WTC11 (cell line): ENCODE results near the gene DNASE2B.

Source experiments
- ESRRA ChIP-seq: sonication (generic); formaldehyde crosslinking; IDR thresholded peaks from 2 replicates; pipeline ENCODE4 v1.8.1; 2022; ENCODE audit warnings: mild to moderate bottlenecking, missing genetic modification reagents, borderline replicate concordance
- ETV6 ChIP-seq: sonication (generic); formaldehyde crosslinking; IDR thresholded peaks from 2 replicates; pipeline ENCODE4 v1.8.1; 2022; ENCODE audit warnings: mild to moderate bottlenecking, missing genetic modification reagents
- NR3C1 ChIP-seq: sonication (generic); formaldehyde crosslinking; conservative IDR thresholded peaks from 2 replicates; pipeline ENCODE4 v1.8.1; 2023; ENCODE audit warnings: low read depth, mild to moderate bottlenecking, missing genetic modification reagents
- SP1 ChIP-seq: sonication (generic); formaldehyde crosslinking; conservative IDR thresholded peaks from 2 replicates; pipeline ENCODE4 v1.8.1; 2022; ENCODE audit warnings: missing genetic modification reagents
- ZNF219 ChIP-seq: sonication (generic); formaldehyde crosslinking; IDR thresholded peaks from 2 replicates; pipeline ENCODE4 v1.8.0; 2023; ENCODE audit warnings: missing genetic modification reagents, mild to moderate bottlenecking, borderline replicate concordance
- TF ChIP-seq, protein P1 (sequence below): fragments of 200-600 bp; IDR thresholded peaks from 2 replicates; pipeline ENCODE4 v1.8.0; 2022; ENCODE audit warnings: antibody characterized with exemption
- TF ChIP-seq, protein P2 (sequence below): sonication (generic); formaldehyde crosslinking; IDR thresholded peaks from 2 replicates; pipeline ENCODE4 v1.8.0; 2022; ENCODE audit warnings: mild to moderate bottlenecking, missing genetic modification reagents
- TF ChIP-seq, protein P3 (sequence below): sonication (generic); formaldehyde crosslinking; IDR thresholded peaks from 2 replicates; pipeline ENCODE4 v1.8.1; 2023; ENCODE audit warnings: mild to moderate bottlenecking, missing genetic modification reagents, moderate library complexity

DNA sequence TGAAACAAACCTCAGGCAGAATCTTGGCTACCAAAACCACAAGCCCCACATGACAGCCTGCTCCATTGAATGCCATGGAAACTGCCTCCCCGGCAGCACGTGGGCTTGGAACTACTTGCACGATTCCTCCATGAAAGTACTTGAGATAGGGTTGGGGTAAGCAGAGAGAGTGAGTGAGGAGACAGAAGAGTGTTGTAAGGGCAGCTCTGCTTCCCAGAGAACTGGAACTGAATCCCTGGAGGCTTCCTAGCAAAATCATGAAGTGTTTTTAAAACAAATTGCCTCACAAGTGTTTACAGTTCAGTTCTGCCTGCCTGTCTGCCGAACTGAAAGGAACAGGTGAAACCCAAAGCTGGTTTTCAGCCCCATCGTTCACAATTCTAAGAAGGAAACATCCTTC, 35.3 kb upstream of the DNASE2B start:
- TF ChIP-seq, protein P1, sequence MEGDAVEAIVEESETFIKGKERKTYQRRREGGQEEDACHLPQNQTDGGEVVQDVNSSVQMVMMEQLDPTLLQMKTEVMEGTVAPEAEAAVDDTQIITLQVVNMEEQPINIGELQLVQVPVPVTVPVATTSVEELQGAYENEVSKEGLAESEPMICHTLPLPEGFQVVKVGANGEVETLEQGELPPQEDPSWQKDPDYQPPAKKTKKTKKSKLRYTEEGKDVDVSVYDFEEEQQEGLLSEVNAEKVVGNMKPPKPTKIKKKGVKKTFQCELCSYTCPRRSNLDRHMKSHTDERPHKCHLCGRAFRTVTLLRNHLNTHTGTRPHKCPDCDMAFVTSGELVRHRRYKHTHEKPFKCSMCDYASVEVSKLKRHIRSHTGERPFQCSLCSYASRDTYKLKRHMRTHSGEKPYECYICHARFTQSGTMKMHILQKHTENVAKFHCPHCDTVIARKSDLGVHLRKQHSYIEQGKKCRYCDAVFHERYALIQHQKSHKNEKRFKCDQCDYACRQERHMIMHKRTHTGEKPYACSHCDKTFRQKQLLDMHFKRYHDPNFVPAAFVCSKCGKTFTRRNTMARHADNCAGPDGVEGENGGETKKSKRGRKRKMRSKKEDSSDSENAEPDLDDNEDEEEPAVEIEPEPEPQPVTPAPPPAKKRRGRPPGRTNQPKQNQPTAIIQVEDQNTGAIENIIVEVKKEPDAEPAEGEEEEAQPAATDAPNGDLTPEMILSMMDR: no peak
- no peak for TF ChIP-seq ESRRA (CRISPR knock-in tag)
- TF ChIP-seq, protein P2, sequence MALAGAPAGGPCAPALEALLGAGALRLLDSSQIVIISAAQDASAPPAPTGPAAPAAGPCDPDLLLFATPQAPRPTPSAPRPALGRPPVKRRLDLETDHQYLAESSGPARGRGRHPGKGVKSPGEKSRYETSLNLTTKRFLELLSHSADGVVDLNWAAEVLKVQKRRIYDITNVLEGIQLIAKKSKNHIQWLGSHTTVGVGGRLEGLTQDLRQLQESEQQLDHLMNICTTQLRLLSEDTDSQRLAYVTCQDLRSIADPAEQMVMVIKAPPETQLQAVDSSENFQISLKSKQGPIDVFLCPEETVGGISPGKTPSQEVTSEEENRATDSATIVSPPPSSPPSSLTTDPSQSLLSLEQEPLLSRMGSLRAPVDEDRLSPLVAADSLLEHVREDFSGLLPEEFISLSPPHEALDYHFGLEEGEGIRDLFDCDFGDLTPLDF (CRISPR knock-in tag): no peak
- TF ChIP-seq NR3C1 (CRISPR knock-in tag): no peak
- no peak for TF ChIP-seq ETV6
- no peak for TF ChIP-seq ZNF219 (CRISPR knock-in tag)
- no peak for TF ChIP-seq SP1 (CRISPR knock-in tag)
- TF ChIP-seq, protein P3, sequence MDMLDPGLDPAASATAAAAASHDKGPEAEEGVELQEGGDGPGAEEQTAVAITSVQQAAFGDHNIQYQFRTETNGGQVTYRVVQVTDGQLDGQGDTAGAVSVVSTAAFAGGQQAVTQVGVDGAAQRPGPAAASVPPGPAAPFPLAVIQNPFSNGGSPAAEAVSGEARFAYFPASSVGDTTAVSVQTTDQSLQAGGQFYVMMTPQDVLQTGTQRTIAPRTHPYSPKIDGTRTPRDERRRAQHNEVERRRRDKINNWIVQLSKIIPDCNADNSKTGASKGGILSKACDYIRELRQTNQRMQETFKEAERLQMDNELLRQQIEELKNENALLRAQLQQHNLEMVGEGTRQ (CRISPR knock-in tag): no peak
